DOHH2 (cell line): ENCODE data around the gene ABLIM1.

Experiments
- EZH2phosphoT487 ChIP-seq: fragments of 200-600 bp; sonication (generic); IDR thresholded peaks from 2 replicates; pipeline ENCODE4 v1.6.1; 2017; ENCODE audit warnings: borderline replicate concordance, mild to moderate bottlenecking, antibody characterized with exemption, low read length, moderate library complexity, mixed read lengths
- TF ChIP-seq, protein P1 (sequence below): fragments of 200-600 bp; sonication (generic); IDR thresholded peaks from one replicate; pipeline ENCODE4 v1.5.1; 2014; ENCODE audit warnings: antibody characterized with exemption, mild to moderate bottlenecking, low read depth, low read length; ENCODE audit not compliant: poor library complexity, severe bottlenecking

- TF ChIP-seq, protein P1, sequence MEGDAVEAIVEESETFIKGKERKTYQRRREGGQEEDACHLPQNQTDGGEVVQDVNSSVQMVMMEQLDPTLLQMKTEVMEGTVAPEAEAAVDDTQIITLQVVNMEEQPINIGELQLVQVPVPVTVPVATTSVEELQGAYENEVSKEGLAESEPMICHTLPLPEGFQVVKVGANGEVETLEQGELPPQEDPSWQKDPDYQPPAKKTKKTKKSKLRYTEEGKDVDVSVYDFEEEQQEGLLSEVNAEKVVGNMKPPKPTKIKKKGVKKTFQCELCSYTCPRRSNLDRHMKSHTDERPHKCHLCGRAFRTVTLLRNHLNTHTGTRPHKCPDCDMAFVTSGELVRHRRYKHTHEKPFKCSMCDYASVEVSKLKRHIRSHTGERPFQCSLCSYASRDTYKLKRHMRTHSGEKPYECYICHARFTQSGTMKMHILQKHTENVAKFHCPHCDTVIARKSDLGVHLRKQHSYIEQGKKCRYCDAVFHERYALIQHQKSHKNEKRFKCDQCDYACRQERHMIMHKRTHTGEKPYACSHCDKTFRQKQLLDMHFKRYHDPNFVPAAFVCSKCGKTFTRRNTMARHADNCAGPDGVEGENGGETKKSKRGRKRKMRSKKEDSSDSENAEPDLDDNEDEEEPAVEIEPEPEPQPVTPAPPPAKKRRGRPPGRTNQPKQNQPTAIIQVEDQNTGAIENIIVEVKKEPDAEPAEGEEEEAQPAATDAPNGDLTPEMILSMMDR: no peak
- TF ChIP-seq EZH2phosphoT487: no peak
Measured at GRCh38 chr10:114386452-114386851, 271.6 kb downstream of the ABLIM1 start.
